Measurements from ENCODE around the gene PABPN1.
A peak's percentile ranks its signal among the peaks of the same experiment; 100 is the strongest.
"Not testable (repeated sequence)": the region's sequence is repeated elsewhere in the genome, so short reads cannot be mapped to it uniquely, and the experiment has no call there.

PABPN1 gene, protein sequence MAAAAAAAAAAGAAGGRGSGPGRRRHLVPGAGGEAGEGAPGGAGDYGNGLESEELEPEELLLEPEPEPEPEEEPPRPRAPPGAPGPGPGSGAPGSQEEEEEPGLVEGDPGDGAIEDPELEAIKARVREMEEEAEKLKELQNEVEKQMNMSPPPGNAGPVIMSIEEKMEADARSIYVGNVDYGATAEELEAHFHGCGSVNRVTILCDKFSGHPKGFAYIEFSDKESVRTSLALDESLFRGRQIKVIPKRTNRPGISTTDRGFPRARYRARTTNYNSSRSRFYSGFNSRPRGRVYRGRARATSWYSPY

DNA sequence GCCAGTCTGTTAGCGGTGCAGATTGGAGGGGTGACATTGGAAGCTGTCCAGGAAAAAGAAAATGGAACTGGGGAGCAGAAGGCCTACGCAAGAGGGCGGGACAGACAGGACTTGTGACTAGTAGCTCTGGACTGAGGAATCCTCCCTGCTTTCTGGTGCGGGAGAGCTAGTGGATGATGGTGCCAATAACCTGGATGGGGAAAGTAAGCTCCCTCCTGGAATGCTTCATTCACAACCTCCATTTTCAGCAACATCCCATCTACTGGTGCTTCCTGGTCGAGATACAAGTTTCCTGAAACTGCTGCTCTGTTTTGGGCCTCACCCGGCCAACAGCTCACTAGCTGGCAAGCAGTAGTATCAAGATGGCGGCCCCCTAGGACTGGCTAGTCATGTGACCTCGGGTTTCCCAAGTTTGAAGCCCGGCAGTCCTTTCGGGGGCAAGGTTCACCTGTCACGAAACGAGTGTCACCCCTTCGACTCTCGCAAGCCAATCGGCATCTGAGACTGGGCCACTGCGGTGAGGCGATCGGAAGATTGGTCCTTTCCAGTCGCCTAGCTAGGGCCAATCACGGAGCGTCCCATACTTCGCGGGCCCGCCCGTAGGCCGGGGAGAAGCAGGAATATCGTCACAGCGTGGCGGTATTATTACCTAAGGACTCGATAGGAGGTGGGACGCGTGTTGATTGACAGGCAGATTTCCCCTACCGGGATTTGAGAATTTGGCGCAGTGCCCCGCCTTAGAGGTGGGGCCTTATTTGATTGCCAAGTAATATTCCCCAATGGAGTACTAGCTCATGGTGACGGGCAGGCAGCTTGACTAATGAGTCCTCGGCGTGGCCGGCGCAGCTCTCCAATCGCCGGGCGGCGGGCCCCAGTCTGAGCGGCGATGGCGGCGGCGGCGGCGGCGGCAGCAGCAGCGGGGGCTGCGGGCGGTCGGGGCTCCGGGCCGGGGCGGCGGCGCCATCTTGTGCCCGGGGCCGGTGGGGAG is at the start of gene PABPN1:
Gene PABPN1, plus strand, starts transcription at position 874 of the 988 bp plus-strand sequence. Its CDS starts 13 bp downstream, at position 887.
- DNase-seq: peak; percentile 100

DNA sequence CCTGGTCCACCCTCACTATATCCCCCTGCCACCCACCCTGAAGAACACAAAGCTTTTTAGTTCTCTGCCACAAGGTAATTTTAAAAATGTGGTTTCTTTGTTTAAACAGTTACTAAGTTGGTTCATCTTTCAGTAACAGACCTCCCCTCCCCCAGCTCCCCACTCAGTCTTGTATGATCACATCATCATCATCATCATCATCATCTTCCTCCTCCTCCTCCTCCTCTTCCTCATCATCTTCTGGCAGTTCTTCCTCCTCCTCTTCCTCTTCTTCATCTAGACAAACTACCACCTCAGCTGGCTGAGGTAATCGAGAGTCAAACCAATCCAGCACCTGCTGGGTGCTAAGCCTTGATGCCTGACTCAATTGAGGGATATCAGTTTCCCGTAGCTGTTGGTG is 45.8 kb upstream of the PABPN1 start:
- no peak for DNase-seq

GRCh38 chr14:23277189-23277588 is 44.1 kb upstream of the PABPN1 start:
- no peak for DNase-seq

- DNase-seq: not testable (repeated sequence)
These were observed 43.3 kb upstream of the PABPN1 start for GRCh38 chr14:23277928-23278327.

DNA sequence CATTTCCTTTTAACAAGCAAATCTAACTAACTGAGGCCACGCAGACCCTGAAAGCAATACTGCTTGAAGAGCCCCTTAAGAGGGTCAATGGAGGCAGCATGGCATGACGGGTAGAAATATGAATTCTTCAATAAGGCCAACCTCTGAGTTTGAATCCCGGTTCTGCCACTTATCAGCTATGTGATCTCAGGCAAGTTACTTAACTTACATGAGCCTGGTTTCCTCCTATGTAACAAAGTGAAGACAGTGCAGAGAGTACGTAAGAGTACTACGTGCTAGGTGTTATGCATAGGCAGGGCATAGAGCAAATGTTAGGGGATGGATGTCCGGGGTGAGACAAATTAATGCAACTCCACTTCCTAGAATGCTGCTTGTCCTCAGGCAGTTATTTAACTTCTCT is 40.0 kb upstream of the PABPN1 start:
- DNase-seq: no peak

GRCh38 chr14:23284654-23285529 is 36.4 kb upstream of the PABPN1 start:
- no peak for DNase-seq

GRCh38 chr14:23285530-23286019 is 35.7 kb upstream of the PABPN1 start:
- no peak for DNase-seq

- peak; percentile 100 for DNase-seq
These were observed 35.0 kb upstream of the PABPN1 start, which contains the start of gene HOMEZ for GRCh38 chr14:23286020-23286901. Gene HOMEZ, minus strand, starts transcription at chr14:23286132. Its CDS starts 180 bp downstream, at chr14:23285952.

GRCh38 chr14:23286902-23287479 is 34.3 kb upstream of the PABPN1 start:
- DNase-seq: no peak

GRCh38 chr14:23294734-23295561 is 26.3 kb upstream of the PABPN1 start:
- DNase-seq: peak; percentile 67

DNA sequence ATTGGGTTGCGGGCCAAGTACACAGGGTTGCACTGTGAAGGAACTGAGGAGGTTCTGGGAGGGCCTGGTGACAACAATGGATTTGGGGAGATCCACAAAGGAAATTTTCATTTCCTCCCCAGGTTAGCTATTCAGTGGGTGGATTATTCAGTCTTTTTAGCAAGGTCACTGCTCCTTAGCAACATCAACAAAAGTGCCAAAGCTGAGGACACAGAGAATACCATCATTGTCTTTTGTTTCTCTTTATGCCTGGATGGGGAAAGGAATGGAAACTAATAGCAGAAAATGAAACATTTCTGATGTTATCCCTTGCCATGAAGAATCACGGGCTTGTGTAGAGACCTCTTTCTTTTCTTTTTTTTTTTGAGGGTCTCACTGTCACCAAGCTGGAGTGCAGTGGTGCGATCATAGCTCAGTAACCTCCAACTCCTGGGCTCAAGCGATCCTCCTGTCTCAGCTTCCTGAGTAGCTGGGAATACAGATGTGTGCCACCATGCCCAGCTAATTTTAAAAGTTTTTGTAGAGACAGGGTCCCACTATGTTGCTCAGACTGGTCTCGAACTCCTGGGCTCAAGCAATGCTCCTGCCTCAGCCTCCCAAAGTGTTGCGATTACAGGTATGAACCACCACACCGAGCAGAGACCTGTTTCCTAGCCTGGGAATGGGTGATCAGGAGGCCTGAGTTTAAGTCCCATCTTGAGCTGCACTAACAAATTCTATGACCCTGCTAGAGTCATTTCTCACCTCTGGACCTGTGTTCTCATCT is 25.1 kb upstream of the PABPN1 start:
- DNase-seq: no peak

DNA sequence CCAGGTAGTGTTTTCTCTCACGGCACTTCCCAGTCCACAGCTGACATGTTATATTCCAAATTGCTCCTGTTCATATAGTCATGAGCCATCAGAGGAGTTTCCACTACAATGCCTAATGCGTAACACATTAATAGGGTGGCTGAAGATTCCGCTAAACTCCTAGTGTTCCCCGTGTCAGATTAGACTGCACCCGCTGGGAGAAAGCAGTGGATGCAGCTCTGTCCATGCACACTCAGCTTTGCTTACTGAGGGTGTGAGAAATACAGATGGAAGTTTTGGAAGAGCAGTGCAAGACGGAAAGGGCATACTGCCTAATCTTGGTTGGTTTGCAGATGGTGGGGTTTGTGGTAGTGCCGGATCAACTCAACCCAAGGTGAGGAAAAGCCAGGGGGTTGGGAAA is 24.2 kb upstream of the PABPN1 start:
- no peak for DNase-seq

- no peak for DNase-seq
These were observed 23.5 kb upstream of the PABPN1 start for GRCh38 chr14:23297611-23298277.

DNA sequence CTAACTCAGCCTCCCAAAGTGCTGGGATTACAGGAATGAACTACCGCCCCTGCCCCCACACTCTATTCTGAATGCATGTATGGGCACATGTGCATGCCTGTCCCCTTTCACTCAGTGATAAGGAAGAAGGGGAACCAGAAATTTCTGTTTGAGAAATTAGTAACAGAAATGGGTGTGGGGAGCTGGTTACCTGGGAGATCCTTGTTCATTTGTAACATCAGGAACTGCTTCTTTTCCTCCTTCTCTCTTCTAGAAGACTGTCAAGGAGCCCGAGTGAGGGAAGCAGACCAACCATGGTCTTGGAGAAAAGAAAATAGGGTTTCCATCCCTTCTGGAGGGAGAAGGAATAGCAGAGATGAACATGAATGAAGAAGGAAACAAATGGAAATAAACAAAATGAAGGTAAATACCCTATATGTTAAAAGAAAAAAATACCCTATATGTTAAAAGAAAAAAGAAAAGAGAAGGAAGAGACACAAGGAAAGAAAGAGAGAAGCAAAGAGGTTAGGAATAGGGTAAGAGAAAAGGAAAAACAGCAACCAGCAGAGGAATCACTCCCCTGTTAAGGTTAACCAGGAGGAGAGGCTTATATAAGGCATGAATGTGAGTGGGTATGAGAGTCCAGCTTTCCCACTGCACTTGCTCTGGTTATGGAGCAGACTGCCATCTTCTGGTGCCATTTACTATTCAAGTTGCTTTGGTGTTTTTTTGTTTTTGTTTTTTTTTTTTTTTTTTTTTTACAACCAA is 21.9 kb upstream of the PABPN1 start:
- DNase-seq: no peak

- no peak for DNase-seq
These were observed 21.1 kb upstream of the PABPN1 start for GRCh38 chr14:23299986-23300686.

DNA sequence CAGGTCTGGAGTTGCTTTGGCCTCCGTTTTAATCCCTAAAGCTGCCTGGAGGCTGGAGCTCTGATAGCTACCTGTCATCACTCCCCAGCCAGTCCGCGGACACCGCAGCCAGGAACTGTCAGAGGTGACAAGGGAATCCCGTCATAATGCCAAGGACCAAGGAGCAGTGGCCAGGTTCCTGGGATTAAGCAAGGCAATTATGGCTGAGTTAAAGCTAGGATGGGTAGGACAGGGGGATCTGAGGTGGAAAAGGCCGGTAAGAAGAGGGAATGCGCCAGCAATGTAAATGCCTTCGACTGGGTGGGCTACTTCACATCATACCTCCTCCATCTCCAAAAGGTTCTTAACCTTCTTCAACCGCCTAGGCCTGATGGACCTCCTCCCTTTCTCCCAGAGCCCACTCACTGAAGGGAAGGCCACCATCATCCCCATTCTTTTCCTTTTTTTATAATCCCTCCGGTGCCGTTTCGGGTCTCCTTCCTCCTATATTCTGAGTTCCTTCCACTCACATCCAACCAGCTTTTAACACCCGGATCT is 20.5 kb upstream of the PABPN1 start:
- peak; percentile 75 for DNase-seq
